NCI-H460 (cell line): ENCODE measurements around the gene XCL1. TPM values are rescaled to one million over a fixed set of nuclear protein-coding genes. Genes with fewer than 3 reads are reported as not detected.
"Not testable (repeated sequence)": the region's sequence is repeated elsewhere in the genome, so short reads cannot be mapped to it uniquely, and the experiment has no call there.

ENCODE experiments used
- DNase-seq: peaks from one replicate; pipeline ENCODE4 v3.0.0-alpha.2; 2016; ENCODE audit warnings: low read depth; ENCODE audit errors: extremely low read depth
- total RNA-seq: library from RNA; depleted of rRNA; stranded (reverse); fragments of >200 nt; shearing (Covaris generic); gene quantifications from 2 replicates; pipeline ENCODE4 v1.2.3, GENCODE V29; 2014

XCL1 gene
- total RNA-seq, 1 experiment from 2014 or later = not detected

DNA sequence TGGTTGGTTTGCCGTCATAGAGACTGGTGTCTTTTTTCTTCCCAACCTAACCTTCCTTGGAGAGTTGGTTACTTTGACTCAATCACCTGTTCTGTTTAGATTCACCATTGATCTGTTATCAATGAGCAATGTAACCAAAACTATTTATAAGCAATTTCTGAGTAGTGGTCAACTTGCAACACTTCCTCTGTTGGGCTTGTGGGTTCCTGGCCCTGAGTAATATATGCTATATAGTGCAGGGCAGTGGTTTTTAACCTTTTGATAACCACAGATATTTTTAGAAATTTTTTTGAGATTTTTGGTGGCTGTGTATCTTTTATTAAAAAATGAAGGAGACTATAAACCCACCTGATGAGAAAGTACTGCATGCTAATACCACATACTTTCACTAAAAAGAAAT, 9.4 kb upstream of the XCL1 start:
- no peak for DNase-seq

DNA sequence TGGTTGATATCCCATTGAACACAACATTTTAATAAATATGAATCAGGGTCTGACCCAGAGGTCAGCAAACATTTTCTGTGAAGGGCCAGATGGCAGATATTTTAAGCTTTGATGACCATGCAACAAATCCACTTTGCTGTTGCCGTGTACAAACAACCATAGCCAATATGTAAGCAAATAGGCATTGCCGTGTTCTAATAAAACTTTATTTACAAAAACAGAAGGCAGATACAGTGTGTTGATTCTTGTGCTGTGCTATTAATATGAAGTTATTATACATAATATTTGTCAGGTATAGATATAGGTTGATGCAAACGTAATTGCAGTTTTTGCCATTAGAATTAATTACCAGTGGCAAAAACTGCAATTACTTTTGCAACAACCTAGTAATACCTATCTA, 8.8 kb upstream of the XCL1 start:
- DNase-seq = no peak

DNA sequence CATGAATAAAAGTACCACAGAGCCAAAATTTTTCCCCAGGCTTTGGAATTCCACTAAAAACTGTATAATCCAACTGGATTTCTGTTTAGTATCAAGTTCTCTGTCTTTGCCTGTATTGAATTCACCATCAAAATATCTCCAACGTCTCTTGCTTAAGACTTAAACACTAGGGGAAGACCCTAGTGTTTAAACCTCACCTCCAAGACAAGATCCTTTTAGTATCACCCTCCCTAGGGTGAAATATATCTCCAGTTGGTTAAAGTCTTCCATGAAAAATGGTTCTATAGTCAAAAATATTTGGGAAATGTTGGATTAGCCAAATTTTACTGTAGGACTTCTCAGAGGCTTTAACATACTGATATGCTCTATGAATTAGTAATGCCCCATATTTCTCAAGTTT, 8.1 kb upstream of the XCL1 start:
- DNase-seq = no peak

DNA sequence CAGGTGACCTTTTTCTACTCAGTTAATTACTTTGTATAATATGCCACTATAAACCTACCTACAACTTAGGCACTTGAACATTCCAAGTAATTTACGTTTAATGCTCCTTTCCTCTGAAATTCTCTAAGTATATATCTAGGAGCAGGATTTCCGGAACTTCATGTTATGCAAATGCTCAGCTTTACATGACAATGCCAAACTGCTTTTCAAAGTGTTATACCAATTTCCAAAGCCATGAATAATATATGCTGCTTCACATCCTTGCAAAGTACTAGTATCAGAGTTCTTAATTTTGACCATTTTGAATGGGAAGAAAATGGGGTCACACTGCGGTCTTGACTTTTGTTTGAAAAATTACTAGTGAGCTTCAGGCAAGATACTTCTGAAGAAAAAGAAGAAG, 5.8 kb upstream of the XCL1 start:
- DNase-seq = no peak

DNA sequence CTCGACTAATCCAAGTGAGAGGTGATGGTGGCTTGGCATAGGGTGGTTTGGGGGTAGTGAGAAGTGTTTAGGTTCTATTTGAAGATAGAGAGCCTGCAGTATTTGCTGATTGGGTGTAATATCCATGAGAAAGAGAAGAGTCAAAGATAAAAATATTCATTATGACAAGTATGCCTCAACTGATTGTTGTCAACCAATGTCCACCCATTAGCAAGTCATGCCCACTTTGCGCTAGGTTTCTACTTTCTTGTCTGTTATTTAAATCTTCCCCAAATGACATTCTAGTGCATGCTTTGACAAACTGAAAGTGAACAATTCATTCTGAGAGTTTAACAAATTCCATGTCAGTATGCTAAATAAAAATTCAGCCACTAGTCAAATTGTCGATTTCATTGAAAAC, 3.8 kb upstream of the XCL1 start:
- DNase-seq = no peak

DNA sequence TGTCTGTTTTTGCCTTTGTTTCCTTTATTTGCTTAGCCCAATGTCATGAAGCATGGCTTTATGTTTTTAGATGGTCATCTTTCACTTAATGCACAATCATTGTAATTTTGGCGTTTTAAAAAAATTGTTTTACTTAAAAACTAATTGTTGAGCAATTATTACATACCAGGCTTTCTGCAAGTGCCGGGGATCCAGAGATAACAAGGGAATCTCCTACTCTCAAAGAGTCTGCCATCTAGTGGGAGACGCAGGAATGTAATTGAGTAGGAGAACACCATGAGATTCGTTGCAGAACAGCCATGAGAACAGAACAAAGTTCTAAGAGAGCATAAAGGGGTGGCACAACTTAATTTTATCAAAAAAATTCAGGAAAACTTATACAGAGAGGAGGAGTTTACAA, 2.2 kb upstream of the XCL1 start:
- not testable (repeated sequence) for DNase-seq

DNA sequence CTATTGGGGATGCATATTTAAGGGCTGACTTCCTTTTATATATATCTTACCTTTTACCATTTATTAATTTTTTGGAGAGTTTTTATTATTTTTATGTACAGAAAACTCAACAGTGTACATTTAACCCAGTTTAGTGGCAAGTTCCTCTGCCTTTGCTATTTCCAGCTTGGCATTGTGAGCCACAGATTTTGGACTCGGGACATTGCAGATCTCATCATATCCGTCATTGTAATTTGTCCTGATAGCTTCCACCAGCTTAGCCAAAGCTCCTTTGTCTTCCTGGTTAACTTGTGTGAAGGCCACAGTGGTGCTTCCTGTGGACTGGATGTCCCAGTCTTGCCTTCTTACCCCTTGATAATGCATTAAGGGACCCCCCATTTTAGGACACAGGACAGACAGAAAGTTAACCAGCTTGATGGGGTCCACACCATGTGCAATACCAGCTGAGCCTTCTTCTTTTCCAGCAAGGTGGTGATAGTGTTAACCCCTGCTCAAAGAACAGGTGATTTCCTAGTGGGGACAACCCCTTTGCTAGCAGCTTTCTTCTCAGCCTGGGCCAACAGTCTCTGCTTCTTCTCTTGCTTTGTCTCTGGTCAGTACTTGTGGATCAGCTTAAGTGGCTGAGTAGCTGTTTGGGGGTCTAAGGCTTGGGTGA, 2.3 kb downstream of the XCL1 start:
- not testable (repeated sequence) for DNase-seq

DNA sequence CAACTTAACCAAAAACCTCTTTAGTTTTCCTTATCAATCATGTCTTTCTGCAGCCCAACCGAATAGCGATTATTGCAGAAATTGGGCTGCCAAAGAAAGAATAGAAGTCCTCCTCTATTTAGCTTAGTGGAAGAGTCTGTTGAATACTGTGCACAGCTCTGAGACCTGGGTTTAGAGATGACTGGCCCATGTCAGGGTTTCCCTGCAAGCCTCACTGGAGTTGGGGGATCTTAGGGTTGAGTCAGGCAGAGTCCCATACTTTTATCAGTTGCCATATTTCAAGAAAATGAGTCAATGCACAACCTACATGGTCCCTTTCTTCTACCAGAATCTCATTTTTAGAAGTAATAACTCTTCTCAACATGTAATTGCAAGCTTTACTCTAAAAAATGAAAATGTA, 3.9 kb downstream of the XCL1 start:
- not testable (repeated sequence) for DNase-seq

DNA sequence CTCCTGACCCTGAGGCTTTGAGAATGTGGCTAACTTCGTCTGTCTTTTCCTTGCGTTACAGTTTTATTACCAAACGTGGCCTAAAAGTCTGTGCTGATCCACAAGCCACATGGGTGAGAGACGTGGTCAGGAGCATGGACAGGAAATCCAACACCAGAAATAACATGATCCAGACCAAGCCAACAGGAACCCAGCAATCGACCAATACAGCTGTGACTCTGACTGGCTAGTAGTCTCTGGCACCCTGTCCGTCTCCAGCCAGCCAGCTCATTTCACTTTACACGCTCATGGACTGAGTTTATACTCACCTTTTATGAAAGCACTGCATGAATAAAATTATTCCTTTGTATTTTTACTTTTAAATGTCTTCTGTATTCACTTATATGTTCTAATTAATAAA, 4.6 kb downstream of the XCL1 start:
- DNase-seq = not testable (repeated sequence)

DNA sequence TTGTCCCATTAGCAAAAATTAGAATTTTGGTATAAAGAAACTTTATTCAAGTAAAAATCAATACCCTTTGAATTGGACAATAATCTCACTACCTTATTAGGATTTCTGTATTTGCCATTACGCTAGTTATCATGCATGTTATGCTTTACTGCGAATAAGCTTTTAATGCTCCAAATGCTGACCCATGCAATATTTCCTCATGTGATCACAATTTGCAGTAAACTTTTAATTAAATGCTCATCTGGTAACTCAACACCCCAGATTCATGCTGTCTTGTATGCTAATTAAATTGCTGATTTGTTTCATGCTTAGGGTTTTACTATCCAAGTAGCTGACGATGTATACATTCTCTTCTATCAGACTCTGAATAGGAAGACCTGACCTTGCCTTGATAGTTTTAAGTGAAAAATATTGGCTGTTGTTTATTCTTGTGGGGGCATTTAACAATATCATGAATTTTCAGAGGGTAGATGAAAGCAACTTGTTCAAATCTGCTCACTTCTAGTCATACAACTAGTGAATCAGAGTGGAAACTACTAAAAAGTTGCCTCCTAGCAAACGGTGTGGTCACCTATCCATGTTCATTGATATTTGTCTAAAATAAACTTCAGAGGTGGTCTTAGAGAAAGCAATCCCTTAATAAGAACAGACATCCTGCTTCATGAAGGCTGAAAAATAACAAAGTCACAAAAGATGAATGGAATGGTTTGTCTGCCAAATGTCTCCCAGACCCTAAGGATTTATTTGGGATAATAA, 5.6 kb downstream of the XCL1 start:
- no peak for DNase-seq

DNA sequence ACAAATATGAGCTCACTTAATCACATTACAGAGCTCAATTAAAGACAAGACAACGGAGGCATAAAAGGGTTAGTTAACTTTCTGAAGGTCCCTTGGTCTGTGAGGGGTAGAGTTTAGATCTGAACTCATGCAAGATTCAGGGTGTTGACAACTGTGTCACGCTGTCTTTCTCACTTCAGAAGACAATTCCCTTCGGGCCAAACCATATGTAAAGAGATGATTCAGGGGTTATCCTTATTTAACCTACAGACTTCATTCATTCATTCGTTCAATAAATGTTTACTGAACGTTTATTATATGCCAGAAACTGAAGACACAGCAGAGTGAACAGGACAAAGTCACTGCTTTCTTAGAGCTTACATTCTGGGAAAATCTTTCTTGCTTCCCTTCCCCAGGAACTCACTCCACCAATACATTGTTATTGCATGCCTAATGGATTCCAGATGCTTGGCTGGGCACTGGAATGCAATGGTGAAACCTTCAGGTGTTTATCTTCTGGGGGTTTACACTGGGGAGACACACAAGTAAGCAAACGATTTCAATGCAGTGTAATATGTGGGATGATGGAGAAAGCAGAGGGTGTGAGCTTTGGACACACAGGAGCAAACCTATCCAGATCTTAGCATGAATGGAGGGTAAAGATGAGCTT, 6.4 kb downstream of the XCL1 start:
- no peak for DNase-seq

DNA sequence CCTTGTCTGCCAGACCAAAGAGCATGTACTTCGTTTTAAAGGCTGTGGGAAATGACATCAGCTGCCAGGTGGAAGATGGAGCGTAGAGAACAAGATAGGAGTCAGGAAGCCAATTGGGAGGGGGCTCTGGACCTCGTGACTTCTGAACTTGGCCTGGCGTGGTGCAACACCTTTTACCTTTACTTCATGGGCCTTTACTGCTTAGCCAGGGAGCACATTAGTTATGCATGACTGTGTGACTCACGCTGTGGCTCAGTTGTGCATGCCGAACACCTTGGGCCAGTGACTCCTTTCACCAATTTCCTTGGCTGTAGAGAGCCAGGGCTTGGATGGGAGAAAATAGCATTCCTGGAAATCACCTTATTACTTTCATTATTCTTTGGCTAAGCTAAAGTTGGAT, 7.2 kb downstream of the XCL1 start:
- DNase-seq = no peak

DNA sequence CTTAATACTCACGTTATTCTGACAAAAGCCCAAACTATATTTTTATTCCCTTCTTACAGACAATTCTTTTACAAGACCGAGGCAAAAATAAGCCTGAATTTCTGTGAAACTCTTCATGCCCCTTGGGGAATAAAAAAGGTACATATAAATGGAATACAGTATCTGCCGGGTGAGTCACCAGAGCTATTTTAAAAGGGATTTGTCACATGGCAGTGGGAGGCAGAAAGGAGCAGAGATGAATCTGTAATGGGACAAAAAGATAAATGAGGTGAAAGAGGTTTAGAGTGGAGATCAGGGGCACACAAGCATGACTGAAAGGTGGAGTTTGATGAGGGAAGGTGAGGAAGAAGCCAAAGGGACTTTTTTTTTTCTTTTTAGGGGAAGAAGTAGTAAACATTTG, 8.8 kb downstream of the XCL1 start:
- no peak for DNase-seq

DNA sequence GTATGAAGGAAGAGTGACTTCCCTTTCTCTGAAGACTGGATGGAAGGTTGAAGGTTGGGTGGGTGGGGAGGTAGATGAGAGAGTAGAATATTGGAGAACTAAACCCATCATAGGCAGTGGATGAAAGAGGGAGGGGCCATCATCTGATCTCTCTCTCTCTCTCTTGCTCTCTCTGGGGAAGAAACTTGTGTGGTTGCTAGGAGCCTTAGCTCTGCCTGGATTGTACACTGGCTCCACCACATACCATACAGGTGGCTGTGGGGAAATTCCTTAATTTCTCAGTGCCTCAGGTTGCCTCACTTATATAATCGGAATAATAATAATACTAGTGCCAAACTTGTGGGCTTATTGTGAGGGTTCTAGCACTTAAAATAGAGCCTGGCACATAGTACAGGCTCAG, 9.5 kb downstream of the XCL1 start:
- no peak for DNase-seq

DNA sequence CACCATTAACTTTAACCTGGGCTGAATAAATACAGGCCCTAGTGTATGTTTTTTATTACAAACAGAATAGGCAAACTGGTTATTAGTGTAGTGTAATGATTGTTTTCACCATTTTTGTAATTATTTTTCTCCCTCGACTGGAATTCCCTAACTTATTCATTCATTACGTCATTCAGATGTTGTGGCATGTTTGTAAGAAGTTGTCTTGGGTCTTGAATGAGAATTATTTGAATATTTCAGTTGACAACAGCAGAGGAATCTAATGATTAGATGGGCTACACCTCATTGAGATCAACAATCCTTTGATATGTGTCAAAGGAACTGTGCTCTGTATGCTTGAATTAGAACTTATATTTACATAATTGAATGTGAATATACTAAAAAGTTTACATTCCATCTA, 12.8 kb downstream of the XCL1 start:
- no peak for DNase-seq

DNA sequence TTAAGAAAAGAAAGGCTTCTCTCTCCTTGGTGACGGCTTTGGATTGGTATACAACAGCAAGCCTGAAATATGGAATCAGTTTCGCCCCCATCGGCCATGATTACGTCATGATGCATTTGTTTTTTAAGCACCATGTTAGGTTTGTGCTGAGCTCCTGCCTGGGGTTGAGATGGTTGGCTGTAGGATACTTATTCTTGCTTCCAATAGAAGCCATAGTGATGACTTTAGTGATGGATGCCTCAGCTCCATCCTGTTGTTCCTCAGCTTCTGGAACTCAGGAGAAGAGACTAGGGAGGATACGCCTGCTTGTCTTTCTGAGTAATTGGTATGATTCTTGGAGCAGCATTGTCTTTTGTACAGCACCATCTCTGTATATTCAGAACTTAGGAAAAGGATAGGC, 14.7 kb downstream of the XCL1 start:
- no peak for DNase-seq

DNA sequence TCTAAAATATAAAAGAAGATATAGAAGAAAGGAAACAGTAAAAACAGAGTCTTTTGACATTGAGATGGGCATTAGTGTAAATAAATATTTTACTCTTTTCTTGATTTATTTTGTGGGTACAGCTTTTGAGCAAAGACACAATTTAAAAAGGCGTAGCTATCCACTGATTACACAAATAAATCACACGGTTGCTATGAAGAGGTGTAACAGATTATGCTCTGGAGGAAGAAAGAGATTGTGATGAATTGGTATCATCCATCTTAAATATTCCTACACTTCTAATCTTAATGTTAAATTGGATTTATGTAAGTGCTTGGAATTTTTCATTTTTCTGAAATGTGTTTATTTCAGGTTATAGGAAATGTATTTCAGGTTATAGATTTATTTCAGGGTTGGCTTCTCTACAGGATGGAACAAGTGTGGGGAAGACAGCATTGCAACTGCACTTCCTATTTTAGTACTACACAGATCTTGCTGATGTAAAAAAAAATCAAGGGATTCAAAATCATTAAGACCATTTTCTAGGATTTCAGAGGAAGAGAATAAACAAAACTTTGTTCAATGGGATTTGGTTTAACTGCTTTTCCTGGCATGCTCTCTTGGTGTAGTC, 15.3 kb downstream of the XCL1 start:
- no peak for DNase-seq

DNA sequence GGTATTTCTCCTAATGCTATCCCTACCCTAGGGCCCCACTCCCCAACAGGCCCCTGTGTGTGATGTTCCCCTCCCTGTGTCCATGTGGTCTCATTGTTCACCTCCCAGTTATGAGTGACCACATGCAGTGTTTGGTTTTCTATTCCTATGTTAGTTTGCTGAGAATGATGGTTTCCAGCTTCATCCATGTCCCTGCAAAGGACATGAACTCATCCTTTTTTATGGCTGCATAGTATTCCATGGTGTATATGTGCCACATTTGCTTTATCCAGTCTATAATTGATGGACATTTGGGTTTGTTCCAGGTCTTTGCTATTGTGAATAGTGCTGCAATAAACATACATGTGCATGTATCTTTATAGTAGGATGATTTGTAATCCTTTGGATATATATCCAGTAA, 19.0 kb downstream of the XCL1 start:
- DNase-seq = not testable (repeated sequence)

DNA sequence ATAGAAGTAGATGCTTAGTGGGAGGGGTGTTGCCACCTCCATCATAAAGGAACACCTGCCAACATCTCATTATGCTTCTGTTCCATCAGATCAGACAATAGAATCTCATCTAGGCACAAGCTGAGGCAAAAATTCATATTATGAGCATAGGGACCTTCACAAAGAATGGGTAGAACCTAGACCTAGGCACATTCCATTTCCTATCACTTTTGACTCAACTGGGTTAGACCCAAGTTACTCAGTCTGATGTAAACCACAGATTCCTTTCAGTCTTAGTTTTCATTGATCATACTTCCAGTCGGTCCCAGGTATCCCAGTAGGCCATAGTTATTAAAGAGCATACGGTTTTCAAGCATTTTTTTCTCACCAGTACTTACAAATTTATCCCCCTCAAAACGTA, 21.7 kb downstream of the XCL1 start:
- no peak for DNase-seq

DNA sequence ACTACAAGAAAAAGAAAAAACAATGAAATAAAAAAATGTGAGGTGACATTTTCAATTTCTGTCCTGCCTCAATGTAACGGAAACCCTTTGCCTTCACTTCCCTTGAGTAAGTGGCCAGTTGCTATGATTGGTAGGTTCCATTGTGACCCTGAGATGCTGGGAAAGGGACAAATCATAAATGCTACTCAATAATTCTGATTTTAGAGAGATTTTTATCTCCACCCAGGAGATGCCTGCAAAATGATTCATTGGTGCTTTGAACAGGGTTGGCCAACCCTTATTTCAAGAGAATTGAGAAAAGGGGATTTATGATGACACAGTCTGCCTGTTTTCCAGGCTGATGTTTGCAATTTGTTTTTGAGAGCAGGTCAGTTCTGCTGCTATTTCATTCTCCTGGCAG, 22.5 kb downstream of the XCL1 start:
- DNase-seq = no peak

DNA sequence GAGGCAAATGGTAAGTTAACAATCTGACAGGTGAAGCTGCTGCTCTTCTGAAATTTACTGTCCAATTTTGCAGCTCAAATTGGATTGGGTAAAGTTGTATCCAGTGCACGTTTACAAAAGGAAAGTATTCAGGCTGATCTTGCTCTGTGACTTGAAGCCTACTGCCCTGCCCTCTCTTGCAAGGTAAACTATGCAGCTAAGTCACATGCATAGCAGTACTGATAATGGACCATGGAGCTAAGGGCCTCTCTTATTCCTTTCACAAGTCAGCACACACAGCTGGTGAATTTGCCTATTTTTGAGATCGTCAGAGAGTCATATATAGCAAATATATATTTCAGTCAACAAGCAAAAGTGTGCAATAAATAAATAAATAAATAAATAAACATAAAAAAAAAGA, 23.2 kb downstream of the XCL1 start:
- no peak for DNase-seq

DNA sequence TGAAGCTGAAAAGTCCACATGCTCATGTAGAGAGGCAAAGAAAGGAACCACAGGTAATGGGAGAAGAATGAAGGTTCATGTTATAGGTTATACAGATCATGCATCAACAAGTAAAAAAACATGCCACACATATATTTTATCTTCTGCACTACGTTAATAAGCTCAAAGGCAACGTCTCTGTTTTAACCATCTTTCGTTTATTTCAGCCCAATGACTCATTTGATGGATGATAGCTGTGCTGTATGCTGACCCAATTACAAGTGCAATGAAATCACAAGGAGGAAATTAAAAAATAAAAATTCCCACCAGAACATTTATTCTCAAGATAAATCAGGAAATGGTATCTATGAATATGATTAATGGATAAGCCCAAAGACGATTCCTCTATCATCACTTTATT, 24.6 kb downstream of the XCL1 start:
- no peak for DNase-seq
